Fibroblast of skin of left quadriceps (primary cell): Measurements from ENCODE around the gene HSPA1B.
A peak's percentile ranks its signal among the peaks of the same experiment; 100 is the strongest.
"Not testable (repeated sequence)": the region's sequence is repeated elsewhere in the genome, so short reads cannot be mapped to it uniquely, and the experiment has no call there.

ENCODE experiments used
- DNase-seq, 2 experiments: peaks; one replicate each; pipeline ENCODE4 v3.0.0-alpha.2; 2013; ENCODE audit warnings: low read depth in 2 of 2

Gene HSPA1B

DNA sequence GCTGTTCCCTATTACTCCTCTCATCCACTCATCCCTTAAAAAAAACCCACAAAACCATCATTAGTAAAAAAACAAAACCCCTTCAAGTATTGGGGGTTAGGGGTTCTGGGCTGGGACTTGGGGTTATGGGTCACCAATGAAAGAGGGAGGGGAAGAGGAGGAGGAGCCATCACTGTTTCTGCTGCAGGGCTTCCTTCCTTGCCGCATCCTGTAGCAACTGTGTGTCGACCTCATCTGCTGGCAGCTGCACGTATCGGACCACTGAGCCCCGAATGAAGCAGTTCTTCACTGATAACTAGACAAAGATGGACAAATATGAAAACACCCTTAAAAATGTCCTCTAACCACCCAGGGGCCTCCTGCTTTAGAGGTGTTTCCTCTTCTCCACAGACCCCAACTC is 29.9 kb upstream of the HSPA1B start:
- no peak for DNase-seq

DNA sequence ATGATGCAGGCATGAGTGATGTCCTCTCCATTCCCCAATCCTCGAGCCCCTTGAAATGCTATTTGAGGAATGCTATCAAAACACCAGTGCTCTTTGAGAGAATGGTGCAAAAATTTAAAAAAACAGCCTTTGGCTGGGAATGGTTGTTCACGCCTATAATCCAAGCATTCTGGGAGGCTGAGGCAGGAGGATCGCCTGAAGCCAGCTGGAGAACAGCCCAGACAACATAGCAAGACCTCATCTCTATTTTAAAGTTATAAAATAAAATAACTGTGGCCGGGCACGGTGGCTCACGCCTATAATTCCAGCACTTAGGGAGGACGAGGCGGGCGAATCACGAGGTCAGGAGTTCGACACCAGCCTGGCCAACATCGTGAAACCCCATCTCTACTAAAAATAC is 27.8 kb upstream of the HSPA1B start:
- no peak for DNase-seq

DNA sequence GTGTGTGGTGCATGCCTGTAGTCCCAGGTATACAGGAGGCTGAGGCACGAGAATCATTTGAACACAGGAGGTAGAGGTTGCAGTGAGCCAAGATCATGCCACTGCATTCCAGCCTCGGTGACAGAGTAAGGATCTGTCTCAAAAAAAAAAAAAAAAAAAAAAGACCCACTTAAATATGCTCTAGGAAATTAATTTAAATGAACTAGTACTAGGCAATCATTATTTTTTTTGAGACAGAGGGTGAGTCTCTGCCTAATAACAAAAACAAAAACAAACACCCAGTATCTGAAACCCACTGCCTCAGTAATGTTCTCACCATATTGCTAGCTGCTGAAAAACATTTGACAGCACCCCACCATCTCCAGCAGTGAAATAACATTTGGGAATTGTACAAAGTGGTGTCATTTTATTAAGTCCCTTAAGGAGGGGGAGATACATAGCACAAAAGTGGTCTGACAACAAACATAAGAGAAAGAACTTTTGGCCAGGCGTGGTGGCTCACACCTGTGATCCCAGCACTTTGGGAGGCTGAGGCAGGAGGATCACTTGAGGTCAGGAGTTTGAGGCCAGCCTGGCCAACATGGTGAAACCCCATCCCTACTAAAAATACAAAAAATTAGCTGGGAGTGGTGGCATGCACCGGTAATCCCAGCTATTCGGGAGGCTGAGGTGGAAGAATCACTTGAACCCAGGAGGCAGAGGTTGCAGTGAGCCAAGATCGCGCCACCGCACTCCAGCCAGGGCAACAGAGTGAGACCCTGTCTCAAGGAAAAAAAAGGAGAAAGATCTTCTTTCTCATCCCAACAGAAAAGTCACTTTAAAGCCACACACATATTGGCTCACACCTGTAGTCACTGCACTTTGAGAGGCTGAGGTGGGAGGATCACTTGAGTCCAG is 26.3 kb upstream of the HSPA1B start:
- not testable (repeated sequence) for DNase-seq

DNA sequence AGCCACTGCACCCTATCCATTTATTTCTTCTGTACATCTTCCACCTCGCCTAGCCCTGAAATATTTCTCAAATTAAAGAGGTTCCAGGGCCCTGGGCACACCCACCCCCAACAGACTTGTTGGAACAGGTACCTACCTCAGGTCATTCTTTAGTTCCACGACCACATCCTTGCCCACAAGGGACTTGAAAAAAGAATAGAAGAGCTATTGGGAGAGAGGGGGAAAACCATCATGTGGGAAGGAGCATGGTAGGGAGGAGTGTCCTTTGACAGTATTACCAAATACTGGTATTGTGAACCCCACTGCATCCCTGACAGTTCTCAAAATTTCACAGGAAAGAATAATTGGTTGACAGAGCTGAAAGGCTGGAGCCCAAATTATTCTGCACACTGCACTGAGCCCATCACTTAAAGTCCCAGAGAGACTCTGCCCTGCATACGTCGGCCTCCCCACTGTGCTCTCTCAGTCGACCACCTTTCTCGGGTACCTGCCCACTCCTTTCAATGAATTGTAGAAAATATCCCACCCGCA is 21.5 kb upstream of the HSPA1B start:
- no peak for DNase-seq

DNA sequence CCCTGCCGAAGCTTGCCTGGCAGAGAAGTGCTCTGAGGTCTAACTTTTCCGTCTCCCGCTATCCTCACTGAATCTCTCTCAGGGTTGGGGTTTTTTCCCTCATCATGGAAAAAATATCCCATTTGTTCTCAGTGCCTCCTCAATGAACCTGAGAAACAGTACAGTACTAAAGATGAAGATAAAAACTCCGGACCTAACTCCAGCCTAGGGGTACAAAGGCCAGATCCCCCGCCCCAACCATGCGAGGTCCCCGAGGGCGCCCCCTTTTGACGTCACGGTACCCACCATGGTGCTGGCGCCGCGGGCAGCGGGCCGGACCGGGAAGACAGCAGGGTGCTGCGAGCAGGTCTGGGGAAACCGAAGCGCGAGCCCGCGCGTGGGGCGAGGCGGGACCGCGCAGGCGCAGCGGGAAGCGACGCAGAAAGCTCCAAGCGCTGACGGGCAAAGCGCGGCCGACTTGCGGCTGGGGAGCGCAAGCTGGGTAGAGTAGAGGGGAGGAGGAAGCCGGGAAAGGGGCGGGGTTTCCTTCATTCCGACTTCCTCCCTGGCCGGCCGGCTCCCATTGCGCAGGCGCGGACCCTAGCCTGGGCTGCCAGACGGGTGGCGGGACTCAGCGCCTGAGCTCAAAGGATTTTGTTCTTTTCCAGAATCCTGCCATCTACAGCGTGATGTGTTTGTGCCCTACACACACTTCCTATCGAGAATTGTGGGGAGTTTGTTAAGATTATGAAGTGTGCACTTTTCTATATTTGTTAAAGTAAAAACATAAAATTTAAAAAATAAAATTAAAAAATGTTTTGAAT is 20.9 kb upstream of the HSPA1B start, which contains the start of gene LSM2:
TSS of gene LSM2 (minus strand) at position 497 of the 803 bp plus-strand sequence. CDS start at position 288, 209 bp downstream.
- peak; percentile 90 to 91 for DNase-seq

DNA sequence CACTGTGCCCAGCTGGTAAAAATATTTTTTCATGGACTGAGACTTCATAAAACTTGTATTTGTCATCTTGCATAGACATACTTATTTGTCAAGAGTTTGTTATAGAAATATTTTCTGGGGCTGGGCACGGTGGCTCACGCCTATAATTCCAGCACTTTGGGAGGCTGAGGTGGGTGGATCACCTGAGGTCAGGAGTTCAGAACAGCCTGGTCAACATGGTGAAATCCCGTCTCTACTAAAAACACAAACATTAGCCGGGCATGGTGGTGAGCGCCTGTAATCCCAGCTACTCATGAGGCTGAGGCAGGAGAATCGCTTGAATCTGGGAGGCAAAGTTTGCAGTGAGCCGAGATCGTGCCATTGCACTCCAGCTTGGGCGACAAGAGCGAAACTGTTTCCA is 18.9 kb upstream of the HSPA1B start:
- not testable (repeated sequence) for DNase-seq

DNA sequence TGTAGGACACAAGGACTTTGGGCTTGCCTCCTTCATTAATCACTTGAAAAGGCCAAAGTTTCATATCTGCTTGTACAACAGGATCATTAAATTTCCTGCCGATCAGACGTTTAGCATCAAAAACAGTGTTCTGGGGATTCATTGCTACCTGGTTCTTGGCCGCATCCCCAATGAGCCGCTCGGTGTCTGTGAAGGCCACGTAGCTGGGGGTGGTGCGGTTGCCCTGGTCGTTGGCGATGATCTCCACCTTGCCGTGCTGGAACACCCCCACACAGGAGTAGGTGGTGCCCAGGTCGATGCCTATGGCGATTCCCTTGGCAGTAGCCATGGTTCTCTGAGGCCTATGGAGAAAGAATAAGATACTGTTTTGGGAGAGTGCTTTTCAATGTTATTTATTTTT is 15.9 kb upstream of the HSPA1B start:
- DNase-seq = no peak

DNA sequence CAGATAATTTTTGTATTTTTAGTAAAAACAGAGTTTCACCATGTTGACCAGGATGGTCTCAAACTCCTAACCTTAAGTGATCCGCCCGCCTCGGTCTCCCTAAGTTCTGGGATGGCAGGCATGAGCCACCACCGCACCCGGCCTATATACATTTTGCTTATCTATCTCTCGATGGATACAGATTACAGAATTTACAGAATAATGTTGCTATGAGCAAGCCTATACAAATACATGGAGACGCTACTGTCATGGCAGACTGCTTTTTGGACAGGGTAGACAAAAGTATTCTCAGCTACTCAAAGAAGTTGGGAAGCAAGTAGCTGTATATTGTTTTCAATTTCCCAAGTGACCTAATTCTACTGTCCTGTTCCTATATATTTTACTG is 14.1 kb upstream of the HSPA1B start:
- DNase-seq = no peak

DNA sequence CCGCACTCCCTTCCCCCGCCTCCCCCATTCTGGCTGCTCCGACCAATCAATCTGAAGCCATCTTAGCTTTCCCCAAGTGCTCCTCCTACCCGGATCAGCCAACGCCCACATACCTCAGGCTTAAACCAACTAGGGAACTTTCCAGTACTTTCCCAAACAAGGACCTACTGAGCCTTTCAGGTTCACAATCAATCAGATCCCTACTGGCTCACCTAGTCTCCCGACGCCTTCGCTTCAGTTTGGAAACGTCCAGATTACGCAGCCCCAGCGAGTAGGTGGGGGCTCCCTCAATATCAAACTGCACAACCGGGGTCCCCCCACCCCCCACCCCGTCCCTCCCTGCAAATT is 12.9 kb upstream of the HSPA1B start:
- peak; percentile 97 for DNase-seq

DNA sequence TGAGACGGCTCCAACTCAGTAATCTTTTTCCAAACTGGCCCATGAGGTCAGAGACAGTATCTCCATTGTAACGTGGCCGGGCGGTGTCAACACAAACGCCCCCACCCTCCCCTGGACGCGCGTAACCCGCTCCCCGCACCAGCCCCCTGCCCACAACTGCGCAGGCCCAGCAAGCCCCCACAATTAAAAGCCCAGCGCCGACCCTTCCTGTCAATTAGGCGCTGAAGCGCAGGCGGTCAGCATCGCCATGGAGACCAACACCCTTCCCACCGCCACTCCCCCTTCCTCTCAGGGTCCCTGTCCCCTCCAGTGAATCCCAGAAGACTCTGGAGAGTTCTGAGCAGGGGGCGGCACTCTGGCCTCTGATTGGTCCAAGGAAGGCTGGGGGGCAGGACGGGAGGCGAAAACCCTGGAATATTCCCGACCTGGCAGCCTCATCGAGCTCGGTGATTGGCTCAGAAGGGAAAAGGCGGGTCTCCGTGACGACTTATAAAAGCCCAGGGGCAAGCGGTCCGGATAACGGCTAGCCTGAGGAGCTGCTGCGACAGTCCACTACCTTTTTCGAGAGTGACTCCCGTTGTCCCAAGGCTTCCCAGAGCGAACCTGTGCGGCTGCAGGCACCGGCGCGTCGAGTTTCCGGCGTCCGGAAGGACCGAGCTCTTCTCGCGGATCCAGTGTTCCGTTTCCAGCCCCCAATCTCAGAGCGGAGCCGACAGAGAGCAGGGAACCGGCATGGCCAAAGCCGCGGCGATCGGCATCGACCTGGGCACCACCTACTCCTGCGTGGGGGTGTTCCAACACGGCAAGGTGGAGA is 12.3 kb upstream of the HSPA1B start, which contains the start of the genes HSPA1A and HSPA1L:
TSS of gene HSPA1A (plus strand) at position 519 of the 814 bp plus-strand sequence. CDS start at position 733, 214 bp downstream.
TSS of gene HSPA1L (minus strand) at position 259 of the 814 bp plus-strand sequence. CDS start 3,311 bp downstream, outside the sequence.
- DNase-seq = peak; percentile 94 to 96

DNA sequence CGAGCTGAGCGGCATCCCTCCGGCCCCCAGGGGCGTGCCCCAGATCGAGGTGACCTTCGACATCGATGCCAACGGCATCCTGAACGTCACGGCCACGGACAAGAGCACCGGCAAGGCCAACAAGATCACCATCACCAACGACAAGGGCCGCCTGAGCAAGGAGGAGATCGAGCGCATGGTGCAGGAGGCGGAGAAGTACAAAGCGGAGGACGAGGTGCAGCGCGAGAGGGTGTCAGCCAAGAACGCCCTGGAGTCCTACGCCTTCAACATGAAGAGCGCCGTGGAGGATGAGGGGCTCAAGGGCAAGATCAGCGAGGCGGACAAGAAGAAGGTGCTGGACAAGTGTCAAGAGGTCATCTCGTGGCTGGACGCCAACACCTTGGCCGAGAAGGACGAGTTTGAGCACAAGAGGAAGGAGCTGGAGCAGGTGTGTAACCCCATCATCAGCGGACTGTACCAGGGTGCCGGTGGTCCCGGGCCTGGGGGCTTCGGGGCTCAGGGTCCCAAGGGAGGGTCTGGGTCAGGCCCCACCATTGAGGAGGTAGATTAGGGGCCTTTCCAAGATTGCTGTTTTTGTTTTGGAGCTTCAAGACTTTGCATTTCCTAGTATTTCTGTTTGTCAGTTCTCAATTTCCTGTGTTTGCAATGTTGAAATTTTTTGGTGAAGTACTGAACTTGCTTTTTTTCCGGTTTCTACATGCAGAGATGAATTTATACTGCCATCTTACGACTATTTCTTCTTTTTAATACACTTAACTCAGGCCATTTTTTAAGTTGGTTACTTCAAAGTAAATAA is 10.2 kb upstream of the HSPA1B start:
- DNase-seq = not testable (repeated sequence)

DNA sequence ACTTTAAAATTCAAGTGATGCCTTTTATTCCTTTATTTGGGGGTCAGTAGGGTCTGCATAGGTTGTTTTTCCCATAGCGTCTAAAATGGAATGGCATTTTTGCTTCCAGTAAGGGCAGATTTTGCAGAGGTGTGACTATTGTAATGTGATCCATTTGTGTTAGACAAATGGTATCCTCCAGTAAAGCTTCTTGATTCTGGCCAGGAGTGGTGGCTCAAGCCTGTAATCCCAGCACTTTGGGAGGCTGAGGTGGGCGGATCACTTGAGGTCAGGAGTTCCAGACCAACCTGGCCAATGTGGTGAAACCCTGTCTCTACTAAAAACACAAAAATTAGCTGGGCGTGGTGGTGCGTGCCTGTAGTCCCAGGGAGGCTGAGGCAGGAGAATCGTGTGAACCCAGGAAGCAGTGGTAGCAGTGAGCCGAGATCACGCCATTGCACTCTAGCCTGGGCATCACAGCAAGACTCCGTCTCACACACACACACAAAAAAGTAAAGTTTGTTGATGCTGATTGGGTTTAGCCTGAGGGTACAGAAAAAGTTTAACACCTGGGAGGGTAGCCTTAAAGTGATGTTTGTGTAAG is 9.5 kb upstream of the HSPA1B start:
- not testable (repeated sequence) for DNase-seq

DNA sequence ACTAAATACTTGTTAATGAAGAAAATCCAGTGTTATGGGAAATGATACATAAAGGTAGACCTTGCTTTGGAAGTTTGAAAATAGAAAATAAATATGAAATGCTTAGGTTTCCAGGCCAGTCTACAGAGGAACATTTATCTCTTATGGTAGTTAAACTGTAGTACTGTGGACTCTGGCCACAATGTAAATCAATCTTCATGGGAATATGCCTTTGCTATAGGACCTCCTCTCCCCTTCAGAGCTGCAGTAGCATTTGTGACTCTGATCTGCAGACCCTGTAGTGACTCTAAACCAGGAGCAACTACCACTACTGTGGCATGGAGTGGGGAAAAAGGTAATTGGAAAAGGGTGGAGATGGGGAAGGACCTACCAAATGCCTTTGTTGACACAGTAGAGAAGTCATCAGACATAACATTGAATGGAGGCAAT is 7.7 kb upstream of the HSPA1B start:
- no peak for DNase-seq

DNA sequence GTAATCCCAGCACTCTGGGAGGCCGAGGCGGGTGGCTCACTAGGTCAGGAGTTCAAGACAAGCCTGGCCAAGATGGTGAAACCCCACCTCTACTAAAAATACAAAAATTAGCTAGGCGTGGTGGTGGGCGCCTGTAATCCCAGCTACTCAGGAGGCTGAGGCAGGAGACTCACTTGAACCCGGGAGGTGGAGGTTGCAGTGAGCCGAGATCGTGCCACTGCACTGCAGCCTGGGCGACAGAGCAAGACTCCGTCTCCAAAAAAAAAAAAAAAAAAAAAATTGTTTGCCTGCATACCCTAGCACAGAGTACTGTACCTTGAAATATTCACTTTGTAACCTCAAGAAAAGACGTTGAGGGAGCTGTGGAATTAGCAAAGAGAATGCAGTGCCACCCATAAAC is 7.1 kb upstream of the HSPA1B start:
- DNase-seq = not testable (repeated sequence)

DNA sequence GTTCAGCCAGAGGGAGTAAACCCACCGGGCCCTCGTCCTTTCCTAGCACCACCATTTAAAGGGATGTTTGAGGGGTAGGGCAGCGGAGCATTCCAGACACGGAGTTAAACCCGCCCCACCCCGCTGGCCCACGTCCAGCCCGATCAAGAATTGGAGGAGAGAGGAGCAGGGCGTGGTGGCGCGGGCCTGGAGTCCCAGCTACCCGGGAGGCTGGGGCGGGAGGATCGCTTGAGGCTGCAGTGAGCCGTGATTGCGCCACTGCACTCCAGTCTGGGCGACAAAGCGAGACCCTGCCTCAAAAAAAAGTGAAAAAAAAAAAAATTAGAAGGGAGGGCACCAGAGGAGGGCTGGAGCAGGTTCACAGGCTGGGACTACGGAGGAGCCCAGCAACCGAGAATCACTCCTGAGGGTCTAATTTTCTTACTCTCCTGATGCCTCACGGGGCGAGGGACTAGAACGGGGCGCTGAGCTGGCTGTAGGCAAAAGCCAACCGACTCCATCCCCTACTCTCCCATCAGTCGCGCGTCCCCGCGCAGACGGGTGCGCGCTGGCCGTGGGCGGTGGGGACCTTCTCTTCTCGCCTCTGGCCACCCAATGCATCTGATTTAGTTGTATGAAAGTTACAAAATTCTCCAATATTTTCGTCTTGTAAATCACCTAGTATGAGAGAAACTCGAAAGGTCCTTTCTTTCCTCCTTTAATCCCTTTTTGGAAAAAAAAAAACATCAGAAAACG is 6.1 kb upstream of the HSPA1B start:
- no peak for DNase-seq

DNA sequence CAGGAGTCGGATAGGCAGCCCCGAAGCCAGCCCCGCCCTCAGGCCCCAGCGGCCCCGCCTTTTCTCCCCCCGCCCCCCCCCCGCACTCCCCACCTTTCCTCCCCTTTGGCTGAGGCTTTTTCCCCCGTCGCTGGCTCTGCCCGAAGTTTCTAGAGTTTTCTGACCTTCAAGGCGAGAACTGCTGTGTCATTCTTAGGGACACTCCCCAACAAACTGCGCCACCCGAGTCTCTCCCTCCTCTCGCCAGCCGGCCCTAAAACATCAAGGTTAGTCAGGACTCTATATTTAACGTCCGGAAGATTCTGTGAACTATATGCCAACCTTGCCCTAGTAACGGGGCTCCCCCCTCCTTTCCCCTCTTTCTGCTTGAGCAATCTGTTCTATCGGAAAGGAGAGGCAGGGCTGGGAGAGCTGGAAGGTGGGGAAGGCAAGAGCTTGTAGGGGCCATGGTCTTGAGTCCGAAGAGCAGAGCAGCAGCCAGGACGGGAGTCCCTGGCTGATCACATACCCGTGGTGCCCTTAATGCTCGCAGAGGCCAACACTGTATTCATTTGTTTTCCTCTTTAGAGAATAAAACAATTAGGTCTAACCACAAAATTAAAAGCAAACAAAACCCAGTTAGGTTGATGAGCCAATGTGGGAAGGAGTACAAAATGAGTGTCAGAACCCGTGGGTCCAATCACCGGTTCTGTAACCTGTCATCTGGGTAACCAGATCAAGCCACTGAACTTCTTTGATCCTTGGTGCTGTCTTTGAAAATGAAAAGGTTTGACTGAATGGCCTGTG is 5.3 kb upstream of the HSPA1B start:
- no peak for DNase-seq

DNA sequence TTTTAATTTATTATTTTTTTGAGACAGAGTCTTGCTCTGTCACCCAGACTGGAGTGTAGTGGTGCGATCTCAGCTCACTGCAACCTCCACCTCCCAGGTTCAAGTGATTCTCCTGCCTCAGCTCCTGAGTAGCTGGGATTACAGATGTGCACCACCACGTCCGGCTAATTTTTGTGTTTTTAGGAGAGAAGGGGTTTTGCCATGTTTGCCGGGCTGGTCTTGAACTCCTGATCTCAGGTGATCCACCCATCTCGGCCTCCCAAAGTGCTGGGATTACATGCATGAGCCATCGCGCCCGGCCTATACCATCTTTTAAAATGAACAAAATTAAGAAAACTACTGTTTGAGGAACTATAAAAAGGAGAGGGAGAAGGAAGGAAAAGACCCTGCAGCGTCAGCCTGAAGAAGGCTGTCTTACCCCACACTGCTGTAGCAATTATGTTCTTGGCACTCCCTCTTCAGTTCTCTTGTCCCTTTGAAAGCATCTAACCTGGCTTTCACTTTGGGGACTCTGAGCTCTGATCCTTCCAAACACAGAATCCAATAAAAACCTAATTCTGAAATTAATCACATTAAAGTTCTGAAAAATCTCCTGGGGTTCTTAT is 3.8 kb upstream of the HSPA1B start:
- not testable (repeated sequence) for DNase-seq

DNA sequence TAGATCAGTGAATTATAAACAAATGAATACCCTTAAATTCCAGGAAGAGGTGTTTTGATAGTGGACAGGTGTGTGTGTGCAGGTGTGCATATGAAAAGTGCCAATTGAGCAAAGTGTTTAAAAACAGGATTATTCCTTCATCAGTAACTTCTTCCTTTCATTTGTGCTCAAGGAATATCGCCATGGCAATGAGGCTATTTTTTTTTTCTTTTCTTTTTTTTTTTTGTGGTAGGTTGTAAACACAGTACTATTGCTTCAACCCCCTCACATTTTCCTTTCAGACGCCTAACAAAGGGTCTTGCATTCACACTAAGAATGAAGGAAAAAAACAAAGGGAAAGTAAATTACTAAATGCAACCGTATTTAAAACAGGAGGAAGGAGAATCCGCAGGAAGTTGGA is 2.0 kb upstream of the HSPA1B start:
- no peak for DNase-seq
